Endothelial cell of umbilical vein (primary cell): ENCODE data around the gene ABTB2. TPM values are rescaled to one million over a fixed set of nuclear protein-coding genes. Genes with fewer than 3 reads are reported as not detected.

ENCODE experiments used
- BruUV-seq: library from RNA; stranded (reverse); fragments of 400-500 nt; replicated peaks from 2 replicates; lab custom pipeline; 2021; lab: Mats Ljungman, UMichigan
- CTCF ChIA-PET: fragments of 300-600, 350-600 bp; sonication (Branson Sonifier 250); formaldehyde crosslinking; loops from one replicate; lab custom pipeline; 2021; ENCODE audit warnings: antibody characterized with exemption, inconsistent platforms; lab: Charles Lee
- POLR2A ChIA-PET: fragments of 300-600, 350-600 bp; sonication (Branson Sonifier 250); formaldehyde crosslinking; loops from one replicate; lab custom pipeline; 2021; ENCODE audit warnings: antibody characterized with exemption, inconsistent platforms; lab: Charles Lee
- DNase-seq: peaks from one replicate; pipeline ENCODE4 v3.0.0-alpha.2; 2011; ENCODE audit warnings: low read depth, low spot score
- FAIRE-seq: peaks from 2 replicates; lab custom pipeline; 2011; peaks lifted over from hg19 to GRCh38; lab: Jason Lieb, UNC
- H2AFZ ChIP-seq: 2 replicates; pipeline ENCODE4 v1.6.0; 2012; ENCODE audit warnings: low read depth, low read length, control low read depth, inconsistent platforms
- H3K27ac ChIP-seq: 2 replicates; pipeline ENCODE4 v1.5.1; 2011; ENCODE audit warnings: low read depth, mild to moderate bottlenecking, control low read depth, low read length, moderate library complexity; ENCODE audit not compliant: insufficient read depth
- H3K27me3 ChIP-seq, 2 experiments: 2 replicates each; pipeline versions ENCODE4 v1.6.0 to v1.6.1; 2011; ENCODE audit warnings: low read length in 2 of 2, mixed read lengths in 1 of 2; ENCODE audit not compliant: control insufficient read depth in 2 of 2, insufficient read depth in 2 of 2
- H3K36me3 ChIP-seq, 2 experiments: 2 replicates in 1 of 2; 3 replicates in 1 of 2; pipeline ENCODE4 v1.5.1; 2011; ENCODE audit warnings: low read length in 2 of 2, mild to moderate bottlenecking in 1 of 2, moderate library complexity in 1 of 2; ENCODE audit not compliant: control insufficient read depth in 2 of 2, insufficient read depth in 2 of 2; ENCODE audit errors: extremely low read depth in 1 of 2
- H3K4me1 ChIP-seq: 3 replicates; pipeline ENCODE4 v1.5.1; 2011; ENCODE audit warnings: mild to moderate bottlenecking, low read length; ENCODE audit not compliant: control insufficient read depth, insufficient read depth; ENCODE audit errors: extremely low read depth
- H3K4me2 ChIP-seq: 2 replicates; pipeline ENCODE4 v1.6.1; 2011; ENCODE audit warnings: low read length, control low read depth, mixed read lengths; ENCODE audit not compliant: insufficient read depth
- H3K4me3 ChIP-seq, 3 experiments: fragments of 200-600 bp in 1 of 3; sonication (generic), shearing (Covaris generic) in 1 of 3; replicated peaks in 1 of 3; 2 replicates each; pipeline ENCODE4 v1.5.1; 2011 to 2016; ENCODE audit warnings: control low read depth in 3 of 3, low read length in 3 of 3, mild to moderate bottlenecking in 2 of 3, inconsistent platforms in 1 of 3, low read depth in 1 of 3, moderate library complexity in 1 of 3; ENCODE audit not compliant: insufficient read depth in 1 of 3
- H3K79me2 ChIP-seq: 2 replicates; pipeline ENCODE4 v1.6.0; 2012; ENCODE audit warnings: low read length, inconsistent platforms; ENCODE audit not compliant: control insufficient read depth, insufficient read depth
- H3K9ac ChIP-seq: replicated peaks from 2 replicates; pipeline ENCODE3; 2011; ENCODE audit warnings: low read length, control low read depth; ENCODE audit not compliant: insufficient read depth; ENCODE audit errors: extremely low read depth
- H3K9me1 ChIP-seq: replicated peaks from 3 replicates; pipeline ENCODE4 v1.6.0; 2011; ENCODE audit warnings: mild to moderate bottlenecking, low read length; ENCODE audit not compliant: control insufficient read depth, insufficient read depth; ENCODE audit errors: extremely low read depth
- H3K9me3 ChIP-seq: replicated peaks from 2 replicates; pipeline ENCODE4 v1.5.1; 2012; ENCODE audit warnings: low read length, inconsistent platforms; ENCODE audit not compliant: control insufficient read depth, insufficient read depth
- H4K20me1 ChIP-seq: replicated peaks from 2 replicates; pipeline ENCODE3; 2011; ENCODE audit warnings: mild to moderate bottlenecking, low read length; ENCODE audit not compliant: control insufficient read depth, insufficient read depth; ENCODE audit errors: extremely low read depth
- CTCF ChIP-seq, 2 donors: IDR thresholded peaks; 1 replicate in 1 of 2; 2 replicates in 1 of 2; pipeline ENCODE4 v1.5.1; 2011; ENCODE audit warnings: low read length in 2 of 2, mild to moderate bottlenecking in 2 of 2, moderate library complexity in 2 of 2, control low read depth in 1 of 2, inconsistent platforms in 1 of 2, low read depth in 1 of 2; ENCODE audit not compliant: insufficient read depth in 1 of 2; ENCODE audit errors: extremely low read depth in 1 of 2
- EZH2 ChIP-seq: IDR thresholded peaks from 2 replicates; pipeline ENCODE4 v1.6.1; 2012; ENCODE audit warnings: borderline replicate concordance, low read depth, mild to moderate bottlenecking, moderate library complexity, low read length, inconsistent platforms; ENCODE audit not compliant: severe bottlenecking
- FOS ChIP-seq: IDR thresholded peaks from 2 replicates; pipeline ENCODE4 v1.6.1; 2011; ENCODE audit warnings: mild to moderate bottlenecking, low read length, moderate library complexity, borderline replicate concordance; ENCODE audit not compliant: insufficient read depth
- GATA2 ChIP-seq: IDR thresholded peaks from 2 replicates; pipeline ENCODE4 v1.7.0; 2011; ENCODE audit warnings: low read depth, mild to moderate bottlenecking, moderate library complexity, mixed read lengths, low read length; ENCODE audit not compliant: insufficient read length, insufficient read depth
- JUN ChIP-seq: IDR thresholded peaks from 2 replicates; pipeline ENCODE4 v1.6.1; 2011; ENCODE audit warnings: borderline replicate concordance, low read depth; ENCODE audit not compliant: insufficient read length, insufficient read depth
- MYC ChIP-seq: IDR thresholded peaks from one replicate; pipeline ENCODE4 v1.6.1; 2011; ENCODE audit warnings: mild to moderate bottlenecking, low read depth, low read length
- POLR2A ChIP-seq: IDR thresholded peaks from 2 replicates; pipeline ENCODE4 v1.6.1; 2012; ENCODE audit warnings: low read depth, mild to moderate bottlenecking, control low read depth, low read length
- POLR2AphosphoS5 ChIP-seq: IDR thresholded peaks from 2 replicates; pipeline ENCODE4 v1.6.1; 2012; ENCODE audit warnings: low read depth, mild to moderate bottlenecking, control low read depth, low read length, moderate library complexity; ENCODE audit not compliant: insufficient read depth
- dilution Hi-C: fragments of 300-500 bp; cut with MboI; formaldehyde crosslinking; loops from one replicate; pipeline ENCODE4 v1.15.0; 2019; ENCODE audit warnings: low sequenced_read_pairs; ENCODE audit not compliant: extremely low pct_ligation_motif_present
- intact Hi-C: fragments of 100-400 bp; cut with micrococcal nuclease; formaldehyde crosslinking; loops from one replicate; pipeline ENCODE4 v1.10.0; 2022
- polyA plus RNA-seq, 4 experiments: library from polyadenylated mRNA; depleted of rRNA in 3 of 4; stranded (reverse) in 3 of 4; unstranded in 1 of 4; fragments of >200 nt; gene quantifications; 2 replicates each; pipeline versions ENCODE4 v1.2.1 to v1.2.3, GENCODE V29; 2011 to 2012; ENCODE audit warnings: missing spikeins in 1 of 4
- total RNA-seq: library from RNA; stranded (reverse); gene quantifications from 2 replicates; pipeline ENCODE4 v1.2.3, GENCODE V29; 2021
- TF ChIP-seq, protein P1 (sequence below): IDR thresholded peaks from 2 replicates; pipeline ENCODE4 v1.6.1; 2011; ENCODE audit not compliant: insufficient read depth, insufficient read length

Gene ABTB2
- total and polyA plus RNA-seq, 2 donors (not counting 3 experiments of a cell fraction or from before 2014, with no cell fraction given): 0.11 to 0.14 TPM

DNA sequence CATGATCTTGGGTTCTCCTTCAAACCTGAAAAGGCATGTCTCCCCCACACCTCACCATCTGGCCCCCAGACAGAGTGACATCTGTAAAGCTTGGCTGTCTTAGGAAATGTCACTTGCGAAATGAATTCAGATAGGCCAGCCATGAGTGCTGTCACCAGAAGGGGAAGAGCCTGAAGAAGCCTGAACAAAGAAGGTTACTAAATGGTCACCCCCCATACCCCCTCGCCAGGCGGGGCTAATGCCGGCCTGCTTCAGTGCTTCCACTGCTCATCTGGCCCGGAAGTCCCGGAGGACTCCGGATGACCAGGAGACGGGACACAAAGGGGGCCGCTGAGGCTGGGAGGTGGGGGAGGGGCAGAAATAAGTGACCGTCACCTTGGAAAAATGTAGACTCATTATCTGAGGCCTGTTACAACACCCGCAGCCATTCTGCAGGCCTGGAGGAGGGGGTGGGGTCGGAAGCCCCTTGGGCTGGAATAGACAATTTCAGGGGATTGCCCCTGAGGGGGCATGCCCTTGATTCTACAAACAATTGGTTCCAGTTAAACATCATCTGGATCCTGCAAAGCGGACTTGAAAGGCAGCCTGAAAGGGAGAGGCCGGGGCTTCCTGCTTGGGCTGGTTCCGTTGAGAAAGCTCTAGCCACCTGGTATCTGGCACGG is 209.2 kb downstream of the ABTB2 start:
- H3K27ac ChIP-seq: no peak overlapping the region
- no peaks in the 10 kb centered on the region for H3K9me1 ChIP-seq
- DNase-seq (no peak), FAIRE-seq (no peak)
- H3K4me1 ChIP-seq: no peaks in the 10 kb centered on the region
- no TSS peak for BruUV-seq
- no peaks in the 10 kb centered on the region for H3K27me3 ChIP-seq
- intact Hi-C loops (no loop called here), dilution Hi-C loops (no loop called here)
- no peak overlapping the region for H3K9ac ChIP-seq
- H2AFZ ChIP-seq: no peak overlapping the region
- H3K4me3 ChIP-seq: no peak overlapping the region
- no peak for TF ChIP-seq POLR2AphosphoS5
- H3K9me3 ChIP-seq: no peaks in the 10 kb centered on the region
- H3K4me2 ChIP-seq: no peak overlapping the region
- ChIA-PET CTCF (interaction anchor here (2.2 kb wide), 1 partner anchor 344 kb away, joined by 8 read pairs; no protein-coding TSS in a partner anchor), POLR2A (no interaction called here)
- no peaks in the 10 kb centered on the region for H4K20me1 ChIP-seq
- no peaks in the 10 kb centered on the region for H3K79me2 ChIP-seq
- peaks cover 13 to 18% of the 10 kb centered on the region in 2 experiments for H3K36me3 ChIP-seq

DNA sequence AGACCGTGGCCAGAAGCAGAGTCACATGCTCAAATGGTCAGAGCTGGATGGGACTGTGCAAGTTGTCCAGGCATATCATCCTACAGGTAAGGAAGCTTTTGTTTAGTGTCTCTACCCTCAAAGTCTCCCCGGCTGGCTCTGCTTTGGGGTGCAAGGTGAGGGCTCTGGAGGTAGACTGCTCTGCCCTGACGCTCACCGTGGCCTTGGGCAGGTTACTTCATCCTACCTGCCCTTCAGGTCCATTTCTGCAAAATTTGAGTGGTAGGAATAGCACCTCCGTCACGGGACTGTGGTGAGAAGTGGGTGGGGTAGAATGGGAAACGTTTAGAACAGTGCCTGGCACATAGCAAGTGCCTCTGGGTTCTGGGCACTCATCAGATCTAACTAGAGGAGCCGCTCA is 210.2 kb downstream of the ABTB2 start:
- no peak overlapping the region for H3K4me2 ChIP-seq
- TF ChIP-seq EZH2 (no peak), GATA2 (no peak), JUN (no peak), MYC (no peak), FOS (no peak), POLR2A (no peak), CTCF (IDR thresholded peaks at IDR 0.05; ENCODE audit: extremely low read depth in 1 of 2, insufficient read depth in 1 of 2, low read depth in 1 of 2, low read length in 2 of 2) (no peak), POLR2AphosphoS5 (no peak)
- TF ChIP-seq, protein P1, sequence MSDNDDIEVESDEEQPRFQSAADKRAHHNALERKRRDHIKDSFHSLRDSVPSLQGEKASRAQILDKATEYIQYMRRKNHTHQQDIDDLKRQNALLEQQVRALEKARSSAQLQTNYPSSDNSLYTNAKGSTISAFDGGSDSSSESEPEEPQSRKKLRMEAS: no peak
- H3K9me1 ChIP-seq: no peaks in the 10 kb centered on the region
- dilution Hi-C loops: no loop called here
- no TSS peak for BruUV-seq
- FAIRE-seq (no peak), DNase-seq (no peak)
- H3K4me3 ChIP-seq: no peak overlapping the region
- no peak overlapping the region for H3K27ac ChIP-seq
- POLR2A ChIA-PET: no interaction called here
- no peaks in the 10 kb centered on the region for H3K9me3 ChIP-seq
- H3K9ac ChIP-seq: no peak overlapping the region
- no peaks in the 10 kb centered on the region for H3K27me3 ChIP-seq
- H4K20me1 ChIP-seq: no peaks in the 10 kb centered on the region
- H3K79me2 ChIP-seq: no peaks in the 10 kb centered on the region
- CTCF ChIA-PET: no interaction called here
- no peak overlapping the region for H2AFZ ChIP-seq
- intact Hi-C loops: no loop called here
- H3K4me1 ChIP-seq: no peaks in the 10 kb centered on the region
- peaks cover 17 to 26% of the 10 kb centered on the region in 2 experiments for H3K36me3 ChIP-seq
